CD4-positive, alpha-beta T cell treated with Interleukin-4 for 4 hours (primary cell): ENCODE measurements around the gene CEP97.
"Not testable (repeated sequence)": the region's sequence is repeated elsewhere in the genome, so short reads cannot be mapped to it uniquely, and the experiment has no call there.

Experiments used
- DNase-seq: peaks from one replicate; pipeline ENCODE4 v3.0.0-alpha.2; 2020

The CEP97 gene, protein sequence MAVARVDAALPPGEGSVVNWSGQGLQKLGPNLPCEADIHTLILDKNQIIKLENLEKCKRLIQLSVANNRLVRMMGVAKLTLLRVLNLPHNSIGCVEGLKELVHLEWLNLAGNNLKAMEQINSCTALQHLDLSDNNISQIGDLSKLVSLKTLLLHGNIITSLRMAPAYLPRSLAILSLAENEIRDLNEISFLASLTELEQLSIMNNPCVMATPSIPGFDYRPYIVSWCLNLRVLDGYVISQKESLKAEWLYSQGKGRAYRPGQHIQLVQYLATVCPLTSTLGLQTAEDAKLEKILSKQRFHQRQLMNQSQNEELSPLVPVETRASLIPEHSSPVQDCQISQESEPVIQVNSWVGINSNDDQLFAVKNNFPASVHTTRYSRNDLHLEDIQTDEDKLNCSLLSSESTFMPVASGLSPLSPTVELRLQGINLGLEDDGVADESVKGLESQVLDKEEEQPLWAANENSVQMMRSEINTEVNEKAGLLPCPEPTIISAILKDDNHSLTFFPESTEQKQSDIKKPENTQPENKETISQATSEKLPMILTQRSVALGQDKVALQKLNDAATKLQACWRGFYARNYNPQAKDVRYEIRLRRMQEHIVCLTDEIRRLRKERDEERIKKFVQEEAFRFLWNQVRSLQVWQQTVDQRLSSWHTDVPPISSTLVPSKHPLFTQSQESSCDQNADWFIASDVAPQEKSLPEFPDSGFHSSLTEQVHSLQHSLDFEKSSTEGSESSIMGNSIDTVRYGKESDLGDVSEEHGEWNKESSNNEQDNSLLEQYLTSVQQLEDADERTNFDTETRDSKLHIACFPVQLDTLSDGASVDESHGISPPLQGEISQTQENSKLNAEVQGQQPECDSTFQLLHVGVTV

DNA sequence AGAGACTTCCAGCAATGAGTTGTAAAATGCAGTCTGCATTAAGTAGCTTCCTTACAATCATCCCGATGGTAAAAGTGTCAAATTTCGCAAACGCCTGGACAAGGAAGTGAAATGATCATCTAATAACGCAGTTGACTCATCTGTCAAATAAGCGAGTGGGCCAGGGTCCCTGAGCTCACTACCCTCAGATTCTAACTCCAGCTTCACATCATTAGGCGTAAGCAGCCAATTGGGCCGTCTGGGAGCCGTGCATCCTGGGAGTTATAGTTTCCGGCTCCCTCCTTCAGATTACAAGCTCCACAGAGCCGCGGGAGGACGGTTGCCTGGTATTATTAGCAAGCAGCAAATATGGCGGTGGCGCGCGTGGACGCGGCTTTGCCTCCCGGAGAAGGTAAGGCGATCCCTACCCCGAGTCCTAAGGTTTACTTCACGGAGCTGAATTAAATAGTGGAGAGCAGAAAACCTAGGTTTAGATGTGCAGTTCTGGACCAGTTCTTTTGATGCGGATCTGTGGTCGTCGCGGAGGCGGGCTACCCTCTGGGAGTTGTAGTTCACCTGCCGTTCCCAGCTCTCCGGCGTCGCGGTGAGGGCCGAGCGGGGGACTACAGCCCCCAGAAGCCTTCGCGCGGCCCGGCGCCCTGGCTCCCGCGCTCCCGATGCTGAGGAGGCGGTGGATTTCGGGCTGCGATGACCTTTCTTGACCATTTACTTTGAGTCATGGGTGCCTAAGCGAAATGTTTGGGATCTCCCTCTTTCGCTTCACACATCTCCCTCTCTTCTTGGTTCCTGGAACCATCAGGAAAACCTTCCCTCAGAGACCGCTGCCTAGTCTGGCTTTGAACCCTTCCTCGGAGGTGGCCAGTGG, at the start of gene CEP97:
Gene CEP97, plus strand, starts transcription at position 286 of the 865 bp plus-strand sequence. Its CDS starts 63 bp downstream, at position 349.
- peak; percentile 85 for DNase-seq

DNA sequence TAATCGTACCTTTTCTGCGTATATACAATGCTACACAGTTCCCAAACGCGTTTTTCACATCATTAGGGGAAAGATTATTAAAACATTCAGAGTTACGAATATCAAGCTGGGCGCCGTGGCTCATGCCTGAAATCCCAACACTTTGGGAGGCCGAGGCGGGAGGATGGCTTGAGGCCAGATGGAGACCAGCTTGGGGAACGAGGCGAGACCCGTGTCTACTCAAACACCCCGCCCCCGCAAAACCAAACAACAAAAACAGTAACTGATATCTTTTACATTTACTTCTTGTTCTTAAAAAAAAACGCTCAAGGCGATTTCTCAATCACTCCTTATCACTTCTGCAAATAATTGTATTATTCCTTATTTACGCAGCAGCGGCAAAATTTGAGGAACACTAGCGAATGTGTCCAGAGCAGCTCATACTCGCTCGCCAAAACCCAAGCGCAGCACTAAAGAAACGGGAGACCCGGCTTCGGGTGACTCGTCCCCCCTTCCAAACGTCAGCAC, 48.7 kb upstream of the CEP97 start:
- no peak for DNase-seq

DNA sequence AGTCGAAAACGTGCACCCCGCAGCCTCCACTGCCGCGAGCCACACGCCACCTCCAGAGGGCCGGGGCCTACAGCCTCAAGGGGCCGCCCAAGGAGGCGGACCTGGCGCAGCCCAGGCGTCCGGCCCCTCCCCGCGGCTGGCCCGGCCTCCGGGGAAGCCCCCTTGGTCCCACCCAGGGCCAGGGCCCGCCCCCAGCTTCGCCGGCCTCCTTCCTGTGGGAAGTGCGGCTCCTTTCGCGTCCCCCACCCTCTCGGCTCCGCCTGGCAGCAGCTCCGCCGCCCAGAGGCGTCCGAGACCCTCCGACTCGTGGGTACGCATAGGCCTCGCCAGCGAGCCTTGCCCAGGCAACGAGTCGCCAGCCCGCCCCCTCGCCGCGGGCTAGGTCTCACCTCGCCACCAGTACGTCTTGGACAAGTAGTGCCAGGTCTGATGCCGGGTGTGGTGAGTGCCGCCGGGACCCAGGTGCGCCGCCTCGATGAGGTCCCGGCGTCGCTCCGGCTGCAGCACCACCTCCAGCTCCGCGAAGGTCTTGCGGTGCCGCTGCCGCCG, 48.1 kb upstream of the CEP97 start:
- DNase-seq = peak; percentile 96

DNA sequence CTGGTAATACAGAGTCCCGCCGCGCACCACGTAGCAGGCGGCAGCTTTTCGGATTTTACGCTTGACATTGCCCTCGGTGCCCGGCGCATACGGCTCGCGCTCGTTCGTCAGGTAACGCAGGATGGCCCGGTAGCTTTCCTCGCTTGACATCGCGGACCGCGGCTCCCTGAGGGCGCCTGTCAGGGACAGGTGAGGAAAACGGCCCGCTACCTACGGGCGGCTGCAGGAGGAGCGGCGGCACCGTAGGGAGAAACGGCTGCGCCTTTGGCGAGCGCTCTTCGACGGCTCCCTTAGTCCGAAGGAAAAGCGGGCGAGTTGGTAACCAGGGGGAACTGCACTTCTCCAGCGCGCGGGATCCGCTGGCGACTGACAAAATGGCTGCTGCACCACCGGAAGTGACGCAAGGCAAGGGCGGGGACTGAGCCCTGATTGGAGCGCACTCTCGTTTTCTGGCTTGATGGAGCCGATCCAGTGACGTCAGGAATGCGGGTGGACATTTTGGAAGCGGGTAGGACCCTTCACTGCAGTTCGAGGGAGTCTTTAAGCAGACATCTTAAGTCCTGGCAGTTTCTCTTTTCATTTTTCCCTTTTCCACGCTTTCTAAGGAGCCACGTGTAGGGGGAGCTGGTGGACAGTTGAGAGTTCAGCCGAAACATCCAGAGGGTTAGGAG, 47.5 kb upstream of the CEP97 start, which contains the start of gene ZBTB11:
Gene ZBTB11, minus strand, starts transcription at position 368 of the 671 bp plus-strand sequence. Its CDS starts 218 bp downstream, at position 150.
- DNase-seq = peak; percentile 99

DNA sequence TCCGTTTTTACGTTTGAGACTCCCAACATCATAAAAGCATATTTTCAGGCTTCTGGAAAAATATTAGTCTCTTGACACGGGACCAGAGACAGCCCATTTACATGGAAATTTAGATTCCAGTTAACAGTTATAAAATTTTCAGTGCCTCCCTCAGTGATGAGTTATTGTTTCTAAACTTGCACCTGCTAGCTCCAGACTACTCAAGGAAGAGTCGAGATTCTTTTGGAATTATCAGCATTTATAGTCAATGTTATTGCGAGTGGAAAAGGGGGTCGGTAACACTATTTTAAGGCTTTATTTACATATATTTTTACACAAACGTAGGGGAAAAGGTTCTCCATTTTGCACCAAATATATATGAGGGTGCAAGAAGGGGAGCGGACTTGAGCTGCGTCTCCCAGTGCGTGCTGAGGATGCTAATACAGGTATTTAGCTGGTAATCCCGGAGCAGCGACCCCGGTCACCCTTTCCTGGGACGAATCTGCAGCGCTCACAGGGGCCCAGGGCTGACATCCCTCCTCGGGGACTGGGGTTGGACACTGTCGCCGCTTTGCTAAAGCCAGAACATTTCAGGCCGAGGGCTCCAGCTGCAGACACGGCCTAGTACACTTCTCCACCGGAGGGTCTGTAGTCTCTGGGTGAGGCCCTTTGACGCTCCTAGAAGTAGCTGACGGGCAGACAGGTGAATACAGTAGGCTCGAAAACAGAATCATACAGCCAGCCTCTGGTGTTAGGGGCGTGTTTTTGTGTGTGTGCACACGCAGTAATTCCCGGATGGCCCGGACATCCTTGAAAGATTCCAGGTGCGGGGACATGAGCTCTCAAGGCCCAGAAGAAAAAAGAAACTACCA, 46.8 kb upstream of the CEP97 start:
- DNase-seq = no peak

DNA sequence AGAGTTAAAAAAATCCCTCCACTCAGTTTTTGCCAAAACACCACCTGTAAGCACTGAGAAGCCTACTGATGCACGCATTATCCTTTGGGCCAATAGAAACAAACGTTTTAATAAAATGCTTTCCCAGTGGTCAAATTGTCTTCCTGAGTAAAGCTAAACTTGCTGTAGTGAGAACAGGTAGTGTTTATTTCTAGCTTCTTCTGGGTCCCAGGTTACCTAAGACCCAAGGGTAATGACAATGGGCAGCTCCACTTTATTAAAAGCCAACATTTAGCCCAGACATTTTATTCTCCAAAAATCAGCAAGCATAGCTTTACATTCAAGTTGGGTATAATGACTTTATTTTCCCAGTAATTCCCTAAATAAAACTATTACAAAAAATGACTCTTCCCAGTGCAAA, 45.6 kb upstream of the CEP97 start:
- DNase-seq = not testable (repeated sequence)

DNA sequence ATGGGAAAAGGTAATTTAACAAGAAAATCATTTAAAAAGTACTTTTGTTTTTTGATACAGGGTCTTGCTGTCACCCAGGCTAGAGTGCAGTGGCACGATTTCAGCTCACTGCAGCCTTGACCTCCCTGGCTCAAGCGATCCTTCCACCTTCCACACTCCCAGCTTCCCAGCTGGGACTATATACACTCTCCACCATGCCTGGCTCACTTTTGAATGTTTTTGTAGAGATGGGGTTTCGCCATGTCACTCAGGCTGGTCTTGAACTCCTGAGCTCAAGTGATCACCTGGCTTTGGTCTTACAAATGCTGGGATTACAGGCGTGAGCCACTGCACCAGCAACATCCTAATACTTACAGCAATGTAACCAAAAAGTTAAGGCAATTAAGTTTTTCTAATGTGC, 43.9 kb upstream of the CEP97 start:
- DNase-seq = no peak

DNA sequence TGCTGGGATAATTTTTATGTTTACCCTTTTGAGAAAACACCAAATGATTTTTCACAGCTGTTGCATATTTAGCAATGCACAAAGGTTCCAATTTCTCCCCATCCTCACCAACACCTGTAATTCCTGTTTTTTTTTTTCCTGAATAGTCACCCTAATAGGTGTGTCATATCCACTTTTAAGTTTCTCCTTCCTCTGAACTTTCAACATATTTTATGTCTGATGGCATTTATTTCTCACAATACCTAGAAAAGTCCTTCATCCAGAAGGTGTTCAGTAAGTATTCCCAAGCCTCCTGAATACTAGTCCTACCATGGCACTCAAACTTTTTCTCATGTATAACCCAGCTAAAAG, 39.4 kb upstream of the CEP97 start:
- DNase-seq = no peak

DNA sequence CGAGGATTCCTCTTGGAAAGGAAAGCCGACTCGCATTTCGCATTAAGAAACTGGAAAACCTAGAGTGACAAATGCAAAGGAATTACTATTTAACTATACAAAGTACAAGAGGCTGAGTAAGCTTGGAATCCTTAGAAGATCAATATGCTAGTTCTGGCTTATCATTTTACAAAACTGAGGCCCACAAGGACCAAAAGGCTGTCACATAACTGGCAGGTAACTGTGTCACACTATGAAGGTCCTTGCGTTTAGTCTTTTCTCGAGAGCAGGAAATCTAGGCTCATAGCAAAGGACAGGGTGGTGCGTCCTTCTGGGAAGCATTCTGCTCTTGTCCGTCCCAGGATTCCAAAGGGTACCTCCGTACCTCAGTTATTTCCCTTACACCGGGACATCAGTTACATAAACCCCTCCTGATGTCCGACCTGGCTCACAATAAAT, 38.5 kb upstream of the CEP97 start:
- DNase-seq = peak; percentile 5

DNA sequence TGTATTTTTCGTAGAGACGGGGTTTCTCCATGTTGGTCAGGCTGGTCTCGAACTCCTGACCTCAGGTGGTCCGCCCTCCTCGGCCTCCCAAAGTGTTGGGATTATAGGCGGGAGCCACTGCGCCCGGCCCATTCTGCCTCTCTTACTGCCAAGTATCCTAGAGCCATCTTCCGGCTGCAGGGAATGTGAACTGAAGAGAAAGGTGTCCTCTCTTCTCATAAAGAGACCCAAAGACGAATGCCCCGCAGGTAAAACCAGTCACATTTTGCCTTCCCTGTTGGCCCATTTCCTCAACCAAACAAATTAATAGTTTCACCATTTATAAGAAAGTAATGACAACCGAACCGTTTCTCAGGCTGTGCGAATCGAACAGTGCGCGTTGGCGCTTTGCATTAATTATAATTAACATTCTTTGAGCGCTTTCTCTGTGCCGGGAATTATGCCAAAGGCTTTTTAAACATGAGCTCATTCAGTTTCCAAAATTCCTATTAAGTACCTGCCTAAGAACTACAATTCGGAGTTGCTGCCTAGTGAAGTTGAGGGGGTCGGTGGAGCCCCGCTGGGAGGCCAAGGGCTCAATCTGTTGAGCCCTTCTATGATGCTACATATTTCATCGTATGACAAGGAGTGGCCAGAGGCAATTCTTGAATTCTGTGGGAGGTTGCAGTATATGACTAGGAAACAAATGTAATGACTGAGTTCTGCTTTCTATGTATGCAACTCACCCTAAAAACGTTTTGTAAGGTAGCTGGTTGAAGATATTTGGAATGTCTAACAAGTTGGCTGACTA, 37.1 kb upstream of the CEP97 start:
- no peak for DNase-seq

DNA sequence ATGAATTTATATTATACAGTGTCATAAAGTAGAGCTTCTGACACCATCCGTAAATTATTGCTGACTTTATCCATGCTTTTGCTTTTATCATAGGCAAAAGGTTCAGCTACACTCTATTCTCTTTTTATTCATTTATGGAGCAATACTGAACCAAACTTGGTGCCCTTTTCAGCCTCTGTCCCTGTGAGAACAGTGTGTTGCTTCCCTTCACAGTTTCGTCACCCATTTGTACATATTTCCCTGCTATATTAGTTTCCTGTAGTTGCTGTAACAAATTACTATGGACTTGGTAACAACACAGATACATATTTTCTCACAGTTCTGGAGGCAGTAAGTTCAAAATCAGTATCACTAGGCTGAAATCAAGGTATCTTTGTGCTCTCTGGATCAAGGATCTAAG, 35.1 kb upstream of the CEP97 start:
- no peak for DNase-seq

DNA sequence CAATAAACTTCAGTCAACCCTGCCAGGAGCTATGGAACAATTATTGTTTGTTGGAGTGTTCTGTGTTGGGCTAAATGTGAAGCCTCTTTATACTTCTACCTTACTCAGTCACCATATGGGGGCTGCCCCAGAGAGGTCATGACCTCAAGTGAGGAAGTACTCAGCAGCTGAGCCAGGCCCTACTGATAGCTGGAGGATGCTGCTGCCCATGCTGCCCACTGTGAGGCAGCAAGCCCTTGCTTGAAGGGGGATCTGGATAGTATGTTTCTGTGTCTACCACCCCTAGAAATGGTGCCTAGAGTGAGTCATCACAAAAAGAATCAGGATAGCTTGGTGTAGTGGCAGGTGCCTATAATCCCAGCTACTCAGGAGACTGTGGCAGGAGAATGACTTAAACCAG, 33.4 kb upstream of the CEP97 start:
- DNase-seq = no peak

DNA sequence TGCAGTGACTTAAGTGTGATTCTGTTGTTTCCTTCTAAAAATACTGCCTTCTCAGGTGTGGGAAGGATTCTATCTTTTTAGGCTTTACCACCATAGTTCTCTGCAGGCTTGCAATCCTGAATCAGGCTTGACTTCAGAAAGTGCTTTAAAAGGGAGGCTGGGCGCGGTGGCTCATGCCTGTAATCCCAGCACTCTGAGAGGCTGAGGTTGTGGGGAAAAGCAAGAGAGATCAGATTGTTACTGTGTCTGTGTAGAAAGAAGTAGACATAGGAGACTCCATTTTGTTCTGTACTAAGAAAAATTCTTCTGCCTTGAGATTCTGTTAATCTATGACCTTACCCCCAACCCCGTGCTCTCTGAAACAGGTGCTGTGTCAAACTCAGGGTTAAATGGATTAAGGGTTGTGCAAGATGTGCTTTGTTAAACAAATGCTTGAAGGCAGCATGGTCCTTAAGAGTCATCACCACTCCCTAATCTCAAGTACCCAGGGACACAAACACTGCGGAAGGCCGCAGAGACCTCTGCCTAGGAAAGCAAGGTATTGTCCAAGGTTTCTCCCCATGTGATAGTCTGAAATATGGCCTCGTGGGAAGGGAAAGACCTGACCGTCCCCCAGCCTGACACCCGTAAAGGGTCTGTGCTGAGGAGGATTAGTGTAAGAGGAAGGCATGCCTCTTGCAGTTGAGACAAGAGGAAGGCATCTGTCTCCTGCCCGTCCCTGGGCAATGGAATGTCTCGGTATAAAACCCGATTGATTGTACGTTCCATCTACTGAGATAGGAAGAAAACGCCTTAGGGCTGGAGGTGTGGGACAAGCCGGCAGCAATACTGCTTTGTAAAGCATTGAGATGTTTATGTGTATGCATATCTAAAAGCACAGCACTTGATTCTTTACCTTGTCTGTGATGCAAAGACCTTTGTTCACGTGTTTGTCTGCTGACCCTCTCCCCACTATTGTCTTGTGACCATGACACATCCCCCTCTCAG, 32.4 kb upstream of the CEP97 start:
- DNase-seq = not testable (repeated sequence)

DNA sequence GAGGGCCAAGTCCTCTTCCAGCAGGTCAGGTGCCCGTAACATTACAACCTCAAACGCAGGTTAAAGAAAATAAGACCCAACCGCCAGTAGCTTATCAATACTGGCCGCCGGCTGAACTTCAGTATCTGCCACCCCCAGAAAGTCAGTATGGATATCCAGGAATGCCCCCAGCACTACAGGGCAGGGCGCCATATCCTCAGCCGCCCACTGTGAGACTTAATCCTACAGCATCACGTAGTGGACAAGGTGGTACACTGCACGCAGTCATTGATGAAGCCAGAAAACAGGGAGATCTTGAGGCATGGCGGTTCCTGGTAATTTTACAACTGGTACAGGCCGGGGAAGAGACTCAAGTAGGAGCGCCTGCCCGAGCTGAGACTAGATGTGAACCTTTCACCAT, 30.9 kb upstream of the CEP97 start:
- peak; percentile 40 for DNase-seq

DNA sequence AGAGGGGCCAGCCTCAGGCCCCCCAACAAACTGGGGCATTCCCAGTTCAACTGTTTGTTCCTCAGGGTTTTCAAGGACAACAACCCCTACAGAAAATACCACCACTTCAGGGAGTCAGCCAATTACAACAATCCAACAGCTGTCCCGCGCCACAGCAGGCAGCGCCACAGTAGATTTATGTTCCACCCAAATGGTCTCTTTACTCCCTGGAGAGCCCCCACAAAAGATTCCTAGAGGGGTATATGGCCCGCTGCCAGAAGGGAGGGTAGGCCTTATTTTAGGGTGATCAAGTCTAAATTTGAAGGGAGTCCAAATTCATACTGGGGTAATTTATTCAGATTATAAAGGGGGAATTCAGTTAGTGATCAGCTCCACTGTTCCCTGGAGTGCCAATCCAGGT, 29.6 kb upstream of the CEP97 start:
- not testable (repeated sequence) for DNase-seq

DNA sequence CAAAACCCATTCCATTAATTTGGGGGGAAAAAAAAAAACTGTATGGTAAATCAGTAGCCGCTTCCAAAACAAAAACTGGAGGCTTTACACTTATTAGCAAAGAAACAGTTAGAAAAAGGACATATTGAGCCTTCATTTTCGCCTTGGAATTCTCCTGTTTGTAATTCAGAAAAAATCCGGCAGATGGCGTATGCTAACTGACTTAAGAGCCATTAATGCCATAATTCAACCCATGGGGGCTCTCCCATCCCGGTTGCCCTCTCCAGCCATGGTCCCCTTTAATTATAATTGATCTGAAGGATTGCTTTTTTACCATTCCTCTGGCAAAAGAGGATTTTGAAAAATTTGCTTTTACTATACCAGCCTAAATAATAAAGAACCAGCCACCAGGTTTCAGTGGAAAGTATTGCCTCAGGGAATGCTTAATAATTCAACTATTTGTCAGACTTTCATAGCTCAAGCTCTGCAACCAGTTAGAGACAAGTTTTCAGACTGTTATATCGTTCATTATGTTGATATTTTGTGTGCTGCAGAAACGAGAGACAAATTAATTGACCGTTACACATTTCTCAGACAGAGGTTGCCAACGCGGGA, 28.5 kb upstream of the CEP97 start:
- peak; percentile 71 for DNase-seq

DNA sequence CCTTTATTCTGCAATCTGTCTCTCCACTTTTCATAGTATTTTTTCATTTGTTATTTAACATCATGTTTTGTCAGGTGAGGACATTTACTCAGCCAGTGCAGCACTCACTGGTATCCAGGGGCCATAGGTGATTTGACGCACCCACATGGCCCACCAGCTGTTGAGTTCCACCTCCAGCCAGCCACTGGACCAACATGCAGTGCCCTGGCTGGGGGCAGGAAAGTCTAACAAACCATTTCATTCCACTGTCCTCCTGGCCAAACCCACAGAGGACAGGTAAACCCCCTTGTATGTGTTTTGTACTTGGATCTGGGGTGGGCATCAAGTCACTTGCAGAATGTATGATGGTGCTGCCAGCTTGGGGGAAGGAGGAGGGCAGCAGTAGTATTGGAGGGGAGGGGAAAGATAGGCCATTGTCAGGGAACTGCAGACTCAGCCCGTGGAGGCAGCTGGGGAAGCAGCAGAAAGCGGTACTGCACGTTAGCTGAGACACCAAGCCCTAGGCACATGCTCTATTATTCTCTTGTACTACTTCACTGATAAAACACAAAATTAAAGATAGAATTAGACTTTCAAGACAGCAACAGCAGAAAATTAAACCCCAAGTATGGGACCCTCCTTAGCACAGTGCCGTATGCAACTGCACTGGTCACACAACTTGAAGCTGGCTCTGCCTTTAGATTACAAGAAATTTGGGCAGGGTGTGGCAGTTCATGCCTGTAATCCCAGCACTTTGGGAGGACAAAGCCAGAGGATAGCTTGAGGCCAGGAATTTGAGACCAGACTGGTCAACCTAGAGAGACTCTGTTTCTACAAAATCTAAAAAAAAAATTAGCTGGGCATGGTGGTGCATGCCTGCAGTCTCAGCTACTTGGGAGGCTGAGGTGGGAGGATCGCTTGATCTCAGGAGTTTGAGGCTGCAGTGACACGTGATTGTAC, 22.4 kb upstream of the CEP97 start:
- DNase-seq = no peak
